Measurements from ENCODE around the gene RAB3IL1. TPM values are rescaled to one million over a fixed set of nuclear protein-coding genes. Genes with fewer than 3 reads are reported as not detected.

The RAB3IL1 gene
- total and polyA plus RNA-seq, 9 of the 15 experiments (the other 6 are each of a cell fraction or from before 2014, with no cell fraction given) = 0.15 to 42.6 (median 15.5) TPM

GRCh38 chr11:61950035-61950547 is 32.7 kb upstream of the RAB3IL1 start, which contains the start of gene BEST1 (continued):
- TF ChIP-seq E2F1 (CRISPR knock-in tag; IDR thresholded peaks at IDR 0.05) (no peak), CBFB (CRISPR knock-in tag; IDR thresholded peaks at IDR 0.05) (no peak), KDM2B (CRISPR knock-in tag; IDR thresholded peaks at IDR 0.05) (no peak), RERE (CRISPR knock-in tag; IDR thresholded peaks at IDR 0.05; ENCODE audit: borderline replicate concordance) (no peak), SIX5 (IDR thresholded peaks at IDR 0.05; ENCODE audit: borderline replicate concordance in 1 of 2, insufficient read depth in 1 of 2, low read depth in 1 of 2, low read length in 2 of 2) (no peak), CHCHD3 (CRISPR knock-in tag; IDR thresholded peaks at IDR 0.05) (no peak), ZBTB12 (CRISPR knock-in tag; IDR thresholded peaks at IDR 0.05) (no peak), PYGO2 (tag; IDR thresholded peaks at IDR 0.05) (no peak), IFI16 (CRISPR knock-in tag; IDR thresholded peaks at IDR 0.05) (0 out of 2 replicates have a peak, but pooled peaks have one; percentile 16), HMG20B (CRISPR knock-in tag; IDR thresholded peaks at IDR 0.05) (no peak), STAT5A (IDR thresholded peaks at IDR 0.05; ENCODE audit: borderline replicate concordance, low read length) (no peak), GTF2F1 (IDR thresholded peaks at IDR 0.05; ENCODE audit: low read depth, low read length) (no peak), TAF1 (IDR thresholded peaks at IDR 0.05; ENCODE audit: control insufficient read depth, extremely low read depth, insufficient read depth, low read length, severe bottlenecking) (no peak), HDAC3 (IDR thresholded peaks at IDR 0.05; ENCODE audit: borderline replicate concordance, partially characterized antibody) (no peak), ZNF696 (CRISPR knock-in tag; conservative IDR thresholded peaks at IDR 0.05) (no peak), ZNF277 (CRISPR knock-in tag; IDR thresholded peaks at IDR 0.05; ENCODE audit: borderline replicate concordance) (no peak), SIRT6 (IDR thresholded peaks at IDR 0.05; ENCODE audit: low read depth, low read length) (no peak)

Measured in K562 (cell line).